HepG2 (cell line): Measurements from ENCODE around the gene MYO3B. TPM values are rescaled to one million over a fixed set of nuclear protein-coding genes. Genes with fewer than 3 reads are reported as not detected.

ENCODE experiments used
- ATAC-seq: fragments of 200-7000 bp; cut with Tn5 transposase; 3 replicates; pipeline ENCODE4 v1.9.1; 2020; ENCODE audit warnings: mild to moderate bottlenecking, moderate library complexity
- BruUV-seq: library from RNA; stranded (reverse); fragments of 400-500 nt; replicated peaks from 2 replicates; lab custom pipeline; 2021; lab: Mats Ljungman, UMichigan
- CTCF ChIA-PET: fragments of 300-600 bp; formaldehyde crosslinking; extraction: SDS; loops from one replicate; lab custom pipeline; 2021; ENCODE audit warnings: low total read pairs, inconsistent platforms, low intra/inter-chr PET ratio; lab: Yijun Ruan, JAX
- POLR2A ChIA-PET: fragments of 350-600 bp; sonication (Branson Sonifier 250); formaldehyde crosslinking; loops from one replicate; lab custom pipeline; 2020; ENCODE audit warnings: antibody characterized with exemption, inconsistent platforms; lab: Yijun Ruan, JAX
- DNase-seq: peaks from one replicate; pipeline ENCODE4 v3.0.0-alpha.2; 2015; ENCODE audit warnings: low spot score
- FAIRE-seq: peaks from 3 replicates; lab custom pipeline; 2011; peaks lifted over from hg19 to GRCh38; lab: Jason Lieb, UNC
- H2AFZ ChIP-seq: one replicate; pipeline ENCODE4 v1.6.1; 2011; ENCODE audit warnings: low read length, inconsistent platforms
- H3K27ac ChIP-seq: fragments of 300-600 bp; 3 replicates; pipeline ENCODE4 v1.8.0; 2011; ENCODE audit warnings: mixed run types, mild to moderate bottlenecking, mixed read lengths, low read length, inconsistent platforms; ENCODE audit not compliant: insufficient read depth; ENCODE audit errors: extremely low read length
- H3K27me3 ChIP-seq, 2 experiments: fragments of 200-600 bp in 1 of 2; 2 replicates in 1 of 2; 3 replicates in 1 of 2; pipeline versions ENCODE4 v1.6.0 to v1.8.0; 2011; ENCODE audit warnings: low read length in 2 of 2, mild to moderate bottlenecking in 2 of 2, moderate library complexity in 2 of 2, inconsistent platforms in 1 of 2; ENCODE audit not compliant: insufficient read depth in 2 of 2, control insufficient read depth in 1 of 2
- H3K36me3 ChIP-seq, 2 experiments: fragments of 200-600 bp in 1 of 2; replicated peaks in 1 of 2; 2 replicates in 1 of 2; 3 replicates in 1 of 2; pipeline versions ENCODE4 v1.5.1 to v1.8.0; 2011; ENCODE audit warnings: low read length in 2 of 2, inconsistent platforms in 1 of 2; ENCODE audit not compliant: insufficient read depth in 2 of 2, control insufficient read depth in 1 of 2
- H3K4me1 ChIP-seq: 2 replicates; pipeline ENCODE4 v1.5.1; 2012; ENCODE audit warnings: low read length, inconsistent platforms; ENCODE audit not compliant: insufficient read depth
- H3K4me2 ChIP-seq: 2 replicates; pipeline ENCODE4 v1.6.0; 2011; ENCODE audit warnings: low read depth, low read length, inconsistent platforms
- H3K4me3 ChIP-seq, 3 experiments: fragments of 200-600 bp in 1 of 3; sonication (generic), shearing (Covaris generic) in 1 of 3; replicated peaks in 1 of 3; 2 replicates each; pipeline ENCODE4 v1.5.1; 2011 to 2016; ENCODE audit warnings: low read length in 3 of 3, inconsistent platforms in 2 of 3, low read depth in 2 of 3, mild to moderate bottlenecking in 2 of 3, control low read depth in 1 of 3, mixed read lengths in 1 of 3; ENCODE audit not compliant: insufficient read depth in 1 of 3
- H3K79me2 ChIP-seq: one replicate; pipeline ENCODE4 v1.6.1; 2011; ENCODE audit warnings: low read length, inconsistent platforms; ENCODE audit not compliant: insufficient read depth
- H3K9ac ChIP-seq: 2 replicates; pipeline ENCODE4 v1.6.0; 2011; ENCODE audit warnings: mild to moderate bottlenecking, low read depth, low read length, inconsistent platforms; ENCODE audit not compliant: insufficient read depth
- H3K9me3 ChIP-seq: 2 replicates; pipeline ENCODE4 v1.5.1; 2012; ENCODE audit warnings: mild to moderate bottlenecking, low read length
- H4K20me1 ChIP-seq: 2 replicates; pipeline ENCODE4 v1.6.0; 2011; ENCODE audit warnings: inconsistent platforms, mild to moderate bottlenecking, low read length, moderate library complexity; ENCODE audit not compliant: insufficient read depth
- AKNA ChIP-seq: sonication (generic); formaldehyde crosslinking; IDR thresholded peaks from 2 replicates; pipeline ENCODE4 v1.4.0; 2020; ENCODE audit warnings: missing genetic modification reagents, borderline replicate concordance
- CHD4 ChIP-seq: fragments of 200-600 bp; sonication (generic); IDR thresholded peaks from 2 replicates; pipeline ENCODE4 v1.7.0; 2017; ENCODE audit warnings: mild to moderate bottlenecking, low read length, borderline replicate concordance
- CTCF ChIP-seq: sonication (generic); formaldehyde crosslinking; IDR thresholded peaks from 2 replicates; pipeline ENCODE4 v1.5.0; 2020; ENCODE audit warnings: mild to moderate bottlenecking, missing genetic modification reagents, moderate library complexity
- FLYWCH1 ChIP-seq: sonication (generic); formaldehyde crosslinking; IDR thresholded peaks from 2 replicates; pipeline ENCODE4 v1.8.1; 2023; ENCODE audit warnings: mild to moderate bottlenecking, missing genetic modification reagents
- FOXP1 ChIP-seq, 2 experiments: fragments of 450-650 bp in 1 of 2; IDR thresholded peaks; 2 replicates each; pipeline ENCODE4 v1.6.1; 2017 to 2018; ENCODE audit warnings: antibody characterized with exemption in 1 of 2
- HES4 ChIP-seq: sonication (generic); formaldehyde crosslinking; IDR thresholded peaks from 2 replicates; pipeline ENCODE4 v1.9.0; 2021; ENCODE audit warnings: mild to moderate bottlenecking, missing genetic modification reagents, borderline replicate concordance
- HOXA3 ChIP-seq: sonication (generic); formaldehyde crosslinking; IDR thresholded peaks from 2 replicates; pipeline ENCODE4 v1.5.0; 2020; ENCODE audit warnings: missing genetic modification reagents
- PCBP2 ChIP-seq: fragments of 200-400 bp; formaldehyde crosslinking; optimal IDR thresholded peaks from 2 replicates; pipeline ENCODE3; 2018; ENCODE audit warnings: low read length, low read depth; ENCODE audit not compliant: poor library complexity, severe bottlenecking
- RFX3 ChIP-seq: IDR thresholded peaks from 2 replicates; pipeline ENCODE4 v1.6.1; 2016; ENCODE audit warnings: missing biosample characterization, missing genetic modification reagents
- SIX4 ChIP-seq: sonication (generic); formaldehyde crosslinking; IDR thresholded peaks from 2 replicates; pipeline ENCODE4 v1.4.0; 2020; ENCODE audit warnings: missing genetic modification reagents
- TBX3 ChIP-seq: fragments of 450-650 bp; IDR thresholded peaks from 2 replicates; pipeline ENCODE4 v1.6.1; 2017; ENCODE audit warnings: antibody characterized with exemption, mild to moderate bottlenecking, inconsistent platforms, borderline replicate concordance
- ZBTB7A ChIP-seq: sonication (generic); formaldehyde crosslinking; IDR thresholded peaks from 2 replicates; pipeline ENCODE4 v1.8.0; 2022; ENCODE audit warnings: mild to moderate bottlenecking, missing genetic modification reagents
- ZFP82 ChIP-seq: sonication (generic); formaldehyde crosslinking; IDR thresholded peaks from 2 replicates; pipeline ENCODE4 v1.5.1; 2020; ENCODE audit warnings: mild to moderate bottlenecking, missing genetic modification reagents, borderline replicate concordance
- ZNF777 ChIP-seq: sonication (generic); formaldehyde crosslinking; IDR thresholded peaks from 2 replicates; pipeline ENCODE4 v1.4.0; 2020; ENCODE audit warnings: missing genetic modification reagents
- WGBS: methylation state at CpG from one replicate; pipeline ENCODE4 v1.1.6; 2017; ENCODE audit warnings: low lambda C conversion rate; 5-methylcytosine and 5-hydroxymethylcytosine counted together
- in situ Hi-C: cut with HindIII; loops from 2 replicates; pipeline ENCODE4 v1.10.0; 2017; ENCODE audit warnings: low pct_unique_long_range_greater_than_20kb; ENCODE audit not compliant: extremely low pct_ligation_motif_present
- intact Hi-C: fragments of 100-400 bp; cut with micrococcal nuclease; formaldehyde crosslinking; loops from one replicate; pipeline ENCODE4 v1.10.0; 2022; ENCODE audit not compliant: unreplicated experiment
- polyA plus RNA-seq, 8 experiments: library from polyadenylated mRNA; depleted of rRNA in 3 of 8; stranded (reverse) in 7 of 8; unstranded in 1 of 8; fragments of >200 nt; fragmentation: Illumina TruSeq in 4 of 8; extraction: Trizol in 4 of 8; gene quantifications; 2 replicates each; pipeline versions ENCODE4 v1.2.1 to v1.2.3, GENCODE V29; 2011 to 2016; ENCODE audit warnings: low read depth in 4 of 8, missing spikeins in 1 of 8, mixed read lengths in 1 of 8; ENCODE audit not compliant: insufficient read depth in 1 of 8
- total RNA-seq, 5 experiments: library from RNA; depleted of rRNA; stranded (reverse); fragments of >200 nt; fragmentation: Illumina TruSeq; extraction: Trizol; gene quantifications; 2 replicates each; pipeline ENCODE4 v1.2.3, GENCODE V29; 2016; ENCODE audit warnings: low read depth in 1 of 5
- TF ChIP-seq, protein P1 (sequence below): sonication (generic); formaldehyde crosslinking; IDR thresholded peaks from 2 replicates; pipeline ENCODE4 v1.4.0; 2020; ENCODE audit warnings: missing genetic modification reagents

The MYO3B gene
- total and polyA plus RNA-seq, 2 of the 13 experiments (the other 11 are each of a cell fraction or from before 2014, with no cell fraction given): 0.01 TPM; not detected in 1

DNA sequence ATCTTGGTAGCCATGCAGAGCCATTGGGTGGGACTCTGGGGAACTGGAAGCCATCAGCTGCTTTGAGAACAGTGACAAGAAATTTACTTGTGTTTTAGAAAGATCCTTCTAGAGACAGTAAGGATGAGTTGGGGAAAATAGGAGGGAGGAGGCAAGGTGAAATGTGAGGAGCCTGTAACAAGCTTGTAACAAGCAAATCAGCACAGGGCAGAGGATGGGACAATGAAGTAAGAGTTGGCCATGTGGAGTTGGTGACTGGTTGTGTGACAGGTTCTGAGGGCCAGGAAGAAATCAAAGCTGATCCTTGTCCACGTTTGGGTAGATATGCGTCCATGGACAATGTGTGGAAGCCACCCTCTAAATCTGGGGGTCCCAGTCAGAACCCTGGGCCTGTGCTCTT, 84.4 kb downstream of the MYO3B start (continued):
- no peak for TF ChIP-seq ZNF777
- TF ChIP-seq PCBP2: no peak
- no peak for TF ChIP-seq FOXP1 (IDR thresholded peaks at IDR 0.05)
- no peak for TF ChIP-seq FOXP1 (CRISPR knock-in tag; IDR thresholded peaks at IDR 0.05)
- TF ChIP-seq, all 625 proteins: peak for 0

GRCh38 chr2:170262806-170263205, 84.9 kb downstream of the MYO3B start:
- DNase-seq (no peak), ATAC-seq (no peak), FAIRE-seq (no peak)
- no peaks in the 10 kb centered on the region for H4K20me1 ChIP-seq
- ChIA-PET POLR2A (no interaction called here), CTCF (no interaction called here)
- H3K9me3 ChIP-seq: peaks cover 18% of the 10 kb centered on the region; the same call in 1 of the 2 replicates
- H3K27me3 ChIP-seq: no peaks in the 10 kb centered on the region
- no peak overlapping the region for H3K4me3 ChIP-seq
- in situ Hi-C loops (no loop called here), intact Hi-C loops (no loop called here)
- no peak overlapping the region for H3K27ac ChIP-seq
- H3K9ac ChIP-seq: no peak overlapping the region
- no peak overlapping the region for H3K4me2 ChIP-seq
- WGBS: 31% methylated on average over 4 of the region's 4 CpGs
- no peaks in the 10 kb centered on the region for H3K79me2 ChIP-seq
- no peak overlapping the region for H2AFZ ChIP-seq
- H3K36me3 ChIP-seq: no peaks in the 10 kb centered on the region
- no peaks in the 10 kb centered on the region for H3K4me1 ChIP-seq
- no TSS peak for BruUV-seq
- TF ChIP-seq ZBTB7A (no peak), CHD4 (no peak), HES4 (no peak), FLYWCH1 (CRISPR knock-in tag) (no peak), TBX3 (no peak), AKNA (CRISPR knock-in tag) (no peak), HOXA3 (no peak), CTCF (CRISPR knock-in tag) (no peak), SIX4 (CRISPR knock-in tag) (no peak), RFX3 (CRISPR knock-in tag) (no peak), ZFP82 (CRISPR knock-in tag) (no peak)
- TF ChIP-seq, protein P1, sequence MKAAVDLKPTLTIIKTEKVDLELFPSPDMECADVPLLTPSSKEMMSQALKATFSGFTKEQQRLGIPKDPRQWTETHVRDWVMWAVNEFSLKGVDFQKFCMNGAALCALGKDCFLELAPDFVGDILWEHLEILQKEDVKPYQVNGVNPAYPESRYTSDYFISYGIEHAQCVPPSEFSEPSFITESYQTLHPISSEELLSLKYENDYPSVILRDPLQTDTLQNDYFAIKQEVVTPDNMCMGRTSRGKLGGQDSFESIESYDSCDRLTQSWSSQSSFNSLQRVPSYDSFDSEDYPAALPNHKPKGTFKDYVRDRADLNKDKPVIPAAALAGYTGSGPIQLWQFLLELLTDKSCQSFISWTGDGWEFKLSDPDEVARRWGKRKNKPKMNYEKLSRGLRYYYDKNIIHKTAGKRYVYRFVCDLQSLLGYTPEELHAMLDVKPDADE (CRISPR knock-in tag): no peak
